SK-N-SH (cell line): ENCODE data around the gene DCP1B. TPM values are rescaled to one million over a fixed set of nuclear protein-coding genes. Genes with fewer than 3 reads are reported as not detected.

ENCODE experiments used
- CTCF ChIA-PET: fragments of 300-600, 350-600 bp; formaldehyde crosslinking; extraction: SDS; loops from one replicate; lab custom pipeline; 2021; lab: Yijun Ruan, JAX
- POLR2A ChIA-PET: fragments of 350-600 bp; sonication (Branson Sonifier 250); formaldehyde crosslinking; extraction: SDS; loops from one replicate; lab custom pipeline; 2020; ENCODE audit warnings: antibody characterized with exemption, inconsistent platforms; lab: Yijun Ruan, JAX
- DNase-seq: peaks from one replicate; pipeline ENCODE4 v3.0.0; 2012
- H2AFZ ChIP-seq: fragments of 200-600 bp; sonication (generic); 2 replicates; pipeline ENCODE4 v1.8.1; 2016; ENCODE audit warnings: antibody characterized with exemption, mild to moderate bottlenecking, low read depth
- H3F3A ChIP-seq: fragments of 200-600 bp; sonication (generic); replicated peaks from 2 replicates; pipeline ENCODE3; 2016; ENCODE audit warnings: antibody characterized with exemption, mild to moderate bottlenecking; ENCODE audit not compliant: insufficient read depth
- H3K27ac ChIP-seq, 2 experiments: fragments of 200-500 bp in 1 of 2; fragments of 200-600 bp in 1 of 2; sonication (Bioruptor generic) in 1 of 2; sonication (generic), shearing (Covaris generic) in 1 of 2; 2 replicates each; pipeline versions ENCODE4 v1.5.1 to v1.6.1; 2014 to 2016; ENCODE audit warnings: low read depth in 2 of 2, inconsistent platforms in 1 of 2, low read length in 1 of 2, mild to moderate bottlenecking in 1 of 2, mixed read lengths in 1 of 2
- H3K27me3 ChIP-seq: fragments of 200-600 bp; sonication (generic), shearing (Covaris generic); 2 replicates; pipeline ENCODE4 v1.6.1; 2016; ENCODE audit warnings: mixed run types; ENCODE audit not compliant: insufficient read depth
- H3K36me3 ChIP-seq, 2 experiments: fragments of 200-500 bp in 1 of 2; fragments of 200-600 bp in 1 of 2; sonication (Bioruptor generic) in 1 of 2; sonication (generic) in 1 of 2; replicated peaks in 1 of 2; 2 replicates each; pipeline versions ENCODE3 to v1.5.1; 2014 to 2016; ENCODE audit warnings: low read length in 1 of 2, mild to moderate bottlenecking in 1 of 2; ENCODE audit not compliant: insufficient read depth in 2 of 2, control insufficient read depth in 1 of 2
- H3K4me1 ChIP-seq, 2 experiments: fragments of 200-500 bp in 1 of 2; fragments of 200-600 bp in 1 of 2; sonication (Bioruptor generic) in 1 of 2; sonication (generic), shearing (Covaris generic) in 1 of 2; 2 replicates each; pipeline versions ENCODE4 v1.5.1 to v1.6.1; 2014 to 2016; ENCODE audit warnings: low read depth in 1 of 2, low read length in 1 of 2, mixed run types in 1 of 2; ENCODE audit not compliant: insufficient read depth in 2 of 2, control insufficient read depth in 1 of 2
- H3K4me2 ChIP-seq: fragments of 200-600 bp; sonication (generic), shearing (Covaris generic); 2 replicates; pipeline ENCODE4 v1.6.1; 2017; ENCODE audit warnings: mixed run types
- H3K4me3 ChIP-seq, 2 experiments: fragments of 200-500 bp in 1 of 2; fragments of 200-600 bp in 1 of 2; sonication (Bioruptor generic) in 1 of 2; sonication (generic), shearing (Covaris generic) in 1 of 2; 2 replicates each; pipeline versions ENCODE4 v1.5.1 to v1.8.1; 2014 to 2016; ENCODE audit warnings: low read depth in 2 of 2, inconsistent platforms in 1 of 2, low read length in 1 of 2, mild to moderate bottlenecking in 1 of 2, mixed read lengths in 1 of 2, moderate library complexity in 1 of 2
- H3K79me2 ChIP-seq: fragments of 200-600 bp; sonication (generic); 2 replicates; pipeline ENCODE4 v1.8.1; 2017; ENCODE audit warnings: mild to moderate bottlenecking; ENCODE audit not compliant: insufficient read depth
- H3K9ac ChIP-seq: fragments of 200-600 bp; sonication (generic); 2 replicates; pipeline ENCODE4 v1.6.1; 2017; ENCODE audit warnings: mixed run types
- H3K9me2 ChIP-seq: fragments of 200-600 bp; sonication (generic); 2 replicates; pipeline ENCODE4 v1.6.1; 2017; ENCODE audit warnings: mixed run types
- H3K9me3 ChIP-seq: fragments of 200-600 bp; sonication (generic); 2 replicates; pipeline ENCODE4 v1.6.1; 2017; ENCODE audit warnings: mixed run types, mild to moderate bottlenecking, moderate library complexity
- H4K20me1 ChIP-seq: fragments of 200-600 bp; sonication (generic); 2 replicates; pipeline ENCODE4 v1.6.1; 2017; ENCODE audit warnings: mild to moderate bottlenecking, mixed run types; ENCODE audit not compliant: insufficient read depth
- ELF1 ChIP-seq: IDR thresholded peaks from 2 replicates; pipeline ENCODE4 v1.4.0; 2012
- EZH2phosphoT487 ChIP-seq: fragments of 200-600 bp; sonication (generic); IDR thresholded peaks from 2 replicates; pipeline ENCODE4 v1.6.1; 2017; ENCODE audit warnings: low read depth, mixed run types, mild to moderate bottlenecking, antibody characterized with exemption, moderate library complexity, borderline replicate concordance
- FOSL2 ChIP-seq: IDR thresholded peaks from 2 replicates; pipeline ENCODE4 v1.4.0; 2012; ENCODE audit warnings: low read depth, mild to moderate bottlenecking, moderate library complexity, borderline replicate concordance
- GABPA ChIP-seq: IDR thresholded peaks from 2 replicates; pipeline ENCODE4 v1.4.0; 2012; ENCODE audit warnings: low read depth, mild to moderate bottlenecking
- JUND ChIP-seq: IDR thresholded peaks from 2 replicates; pipeline ENCODE4 v1.4.0; 2012
- MEF2A ChIP-seq: IDR thresholded peaks from 2 replicates; pipeline ENCODE4 v1.4.0; 2012; ENCODE audit warnings: low read depth, borderline replicate concordance
- MXI1 ChIP-seq: IDR thresholded peaks from 2 replicates; pipeline ENCODE4 v1.6.1; 2012; ENCODE audit warnings: mild to moderate bottlenecking, low read depth, low read length, improper control_type of control experiment
- RFX5 ChIP-seq: IDR thresholded peaks from 2 replicates; pipeline ENCODE4 v1.6.1; 2012; ENCODE audit warnings: mild to moderate bottlenecking, improper control_type of control experiment, low read length
- RXRA ChIP-seq: IDR thresholded peaks from 2 replicates; pipeline ENCODE4 v1.4.0; 2012; ENCODE audit warnings: low read depth, mild to moderate bottlenecking, borderline replicate concordance
- YY1 ChIP-seq: IDR thresholded peaks from 2 replicates; pipeline ENCODE4 v1.4.0; 2012; ENCODE audit warnings: low read depth, mild to moderate bottlenecking
- WGBS: methylation state at CpG from one replicate; pipeline ENCODE4 v1.1.6; 2017; ENCODE audit warnings: low lambda C conversion rate; 5-methylcytosine and 5-hydroxymethylcytosine counted together
- polyA plus RNA-seq, 3 experiments: library from polyadenylated mRNA; depleted of rRNA; stranded (reverse); fragments of >200 nt; gene quantifications; 2 replicates each; pipeline ENCODE4 v1.2.3, GENCODE V29; 2012
- TF ChIP-seq, protein P1 (sequence below): IDR thresholded peaks from 2 replicates; pipeline ENCODE4; 2012
- TF ChIP-seq, protein P2 (sequence below): fragments of 150-350 bp; IDR thresholded peaks from 2 replicates; pipeline ENCODE4 v1.6.1; 2016; ENCODE audit warnings: mild to moderate bottlenecking, low read depth, low read length
- TF ChIP-seq, protein P3 (sequence below): IDR thresholded peaks from 2 replicates; pipeline ENCODE4 v1.4.0; 2012; ENCODE audit warnings: low read depth, borderline replicate concordance
- TF ChIP-seq, protein P4 (sequence below): IDR thresholded peaks from 2 replicates; pipeline ENCODE4 v1.4.0; 2012; ENCODE audit warnings: low read depth, borderline replicate concordance

Gene DCP1B
- polyA plus RNA-seq, 1 of the 3 experiments (the other 2 are of a cell fraction), result 18.8 TPM

DNA sequence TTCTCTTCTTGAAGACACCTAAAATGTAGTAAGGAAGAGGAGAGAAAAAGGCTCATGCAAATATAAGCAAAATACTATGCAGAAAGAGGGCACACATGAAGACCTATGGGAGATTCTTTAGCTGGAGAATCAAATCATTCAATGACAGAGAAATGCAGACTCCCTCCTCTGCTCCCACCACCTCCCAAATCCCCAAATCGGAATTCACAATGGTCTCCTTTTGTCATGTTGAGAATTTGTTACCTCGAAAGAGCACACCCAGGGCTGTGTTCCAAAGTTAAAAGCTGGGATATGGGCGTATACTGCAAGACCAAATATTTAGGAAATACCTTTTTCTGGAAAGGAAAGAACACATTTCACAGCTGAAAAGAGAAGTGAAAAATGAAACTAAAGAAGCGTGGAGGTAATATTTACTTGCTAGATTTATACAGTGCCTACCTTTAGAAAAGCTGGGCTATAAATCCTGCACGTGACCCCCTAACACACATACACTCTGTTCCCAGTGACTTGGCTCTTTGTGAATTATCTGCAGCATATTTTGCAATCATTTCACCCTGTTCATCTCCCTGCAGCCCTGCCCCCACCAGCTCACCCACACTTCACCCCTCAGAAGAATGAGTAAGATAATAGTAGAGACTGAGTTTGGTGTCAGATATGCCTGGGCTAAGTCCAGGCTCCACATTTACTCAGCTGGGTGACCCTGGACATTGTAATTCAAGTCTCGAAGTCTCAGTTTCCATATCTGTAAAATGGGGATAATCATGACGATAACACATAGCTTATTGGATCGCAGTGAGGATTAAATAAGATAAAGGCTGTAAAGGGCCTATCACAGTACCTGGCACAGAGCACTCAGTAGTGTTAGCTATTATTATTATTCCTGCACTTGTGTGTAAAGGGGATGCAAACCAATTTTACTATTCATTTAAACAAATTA lies 45.6 kb upstream of the DCP1B start:
- no peaks in the 10 kb centered on the region for H3K9me2 ChIP-seq
- ChIA-PET POLR2A (no interaction called here), CTCF (interaction anchor here (0.7 to 2.6 kb wide), 7 partner anchors 10 to 534 kb away, joined by 3 to 11 read pairs (median 4); no protein-coding TSS in a partner anchor)
- H3K27me3 ChIP-seq, result peaks cover 5% of the 10 kb centered on the region; the same call in 1 of the 2 replicates
- DNase-seq, result no peak
- no peaks in the 10 kb centered on the region for H4K20me1 ChIP-seq
- no peaks in the 10 kb centered on the region for H3K9me3 ChIP-seq
- H3K4me2 ChIP-seq, result no peak overlapping the region
- 71% methylated on average over 8 of the region's 8 CpGs for WGBS
- H2AFZ ChIP-seq, result no peak overlapping the region
- H3F3A ChIP-seq, result no peaks in the 10 kb centered on the region
- no peaks in the 10 kb centered on the region for H3K36me3 ChIP-seq
- TF ChIP-seq, protein P1, sequence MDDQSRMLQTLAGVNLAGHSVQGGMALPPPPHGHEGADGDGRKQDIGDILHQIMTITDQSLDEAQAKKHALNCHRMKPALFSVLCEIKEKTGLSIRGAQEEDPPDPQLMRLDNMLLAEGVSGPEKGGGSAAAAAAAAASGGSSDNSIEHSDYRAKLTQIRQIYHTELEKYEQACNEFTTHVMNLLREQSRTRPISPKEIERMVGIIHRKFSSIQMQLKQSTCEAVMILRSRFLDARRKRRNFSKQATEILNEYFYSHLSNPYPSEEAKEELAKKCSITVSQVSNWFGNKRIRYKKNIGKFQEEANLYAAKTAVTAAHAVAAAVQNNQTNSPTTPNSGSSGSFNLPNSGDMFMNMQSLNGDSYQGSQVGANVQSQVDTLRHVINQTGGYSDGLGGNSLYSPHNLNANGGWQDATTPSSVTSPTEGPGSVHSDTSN, result no peak
- TF ChIP-seq RXRA, result no peak
- no peak for TF ChIP-seq MXI1
- TF ChIP-seq, protein P2, sequence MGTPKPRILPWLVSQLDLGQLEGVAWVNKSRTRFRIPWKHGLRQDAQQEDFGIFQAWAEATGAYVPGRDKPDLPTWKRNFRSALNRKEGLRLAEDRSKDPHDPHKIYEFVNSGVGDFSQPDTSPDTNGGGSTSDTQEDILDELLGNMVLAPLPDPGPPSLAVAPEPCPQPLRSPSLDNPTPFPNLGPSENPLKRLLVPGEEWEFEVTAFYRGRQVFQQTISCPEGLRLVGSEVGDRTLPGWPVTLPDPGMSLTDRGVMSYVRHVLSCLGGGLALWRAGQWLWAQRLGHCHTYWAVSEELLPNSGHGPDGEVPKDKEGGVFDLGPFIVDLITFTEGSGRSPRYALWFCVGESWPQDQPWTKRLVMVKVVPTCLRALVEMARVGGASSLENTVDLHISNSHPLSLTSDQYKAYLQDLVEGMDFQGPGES, result no peak
- no peak for TF ChIP-seq JUND
- no peak for TF ChIP-seq ELF1
- no peak for TF ChIP-seq MEF2A
- TF ChIP-seq, protein P3, sequence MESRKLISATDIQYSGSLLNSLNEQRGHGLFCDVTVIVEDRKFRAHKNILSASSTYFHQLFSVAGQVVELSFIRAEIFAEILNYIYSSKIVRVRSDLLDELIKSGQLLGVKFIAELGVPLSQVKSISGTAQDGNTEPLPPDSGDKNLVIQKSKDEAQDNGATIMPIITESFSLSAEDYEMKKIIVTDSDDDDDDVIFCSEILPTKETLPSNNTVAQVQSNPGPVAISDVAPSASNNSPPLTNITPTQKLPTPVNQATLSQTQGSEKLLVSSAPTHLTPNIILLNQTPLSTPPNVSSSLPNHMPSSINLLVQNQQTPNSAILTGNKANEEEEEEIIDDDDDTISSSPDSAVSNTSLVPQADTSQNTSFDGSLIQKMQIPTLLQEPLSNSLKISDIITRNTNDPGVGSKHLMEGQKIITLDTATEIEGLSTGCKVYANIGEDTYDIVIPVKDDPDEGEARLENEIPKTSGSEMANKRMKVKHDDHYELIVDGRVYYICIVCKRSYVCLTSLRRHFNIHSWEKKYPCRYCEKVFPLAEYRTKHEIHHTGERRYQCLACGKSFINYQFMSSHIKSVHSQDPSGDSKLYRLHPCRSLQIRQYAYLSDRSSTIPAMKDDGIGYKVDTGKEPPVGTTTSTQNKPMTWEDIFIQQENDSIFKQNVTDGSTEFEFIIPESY, result no peak
- TF ChIP-seq GABPA, result no peak
- H3K79me2 ChIP-seq, result 0 out of 2 replicates have a peak, but pooled peaks cover 4% of the 10 kb centered on the region
- no peak overlapping the region for H3K27ac ChIP-seq
- no peak overlapping the region for H3K9ac ChIP-seq
- no peak overlapping the region for H3K4me3 ChIP-seq
- peaks cover 0 to 18% of the 10 kb centered on the region in 2 experiments; a peak in 1 of 4 replicates for H3K4me1 ChIP-seq

DNA sequence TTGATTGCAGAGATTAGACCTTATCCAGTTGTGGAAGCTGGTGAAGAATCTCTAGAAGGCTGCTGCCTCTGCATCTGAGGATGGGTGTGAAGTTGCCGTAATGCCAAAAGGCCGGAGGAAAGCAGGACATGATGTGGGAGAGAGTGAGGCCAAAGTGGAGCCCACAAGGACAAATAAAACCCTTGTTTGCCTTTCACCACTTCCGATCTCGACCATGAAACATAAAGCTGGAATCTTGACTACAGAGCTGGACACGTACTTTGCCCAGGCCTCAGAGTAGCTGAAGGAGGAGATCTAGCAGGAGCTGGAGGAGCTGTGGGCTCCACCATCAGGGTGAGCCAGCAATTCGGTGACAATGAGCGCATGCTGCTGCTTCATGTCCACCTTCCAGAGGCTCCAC lies 43.5 kb upstream of the DCP1B start:
- POLR2A ChIA-PET, result interaction anchor here (0.5 kb wide), 1 partner anchor 16 kb away, joined by 4 read pairs; no protein-coding TSS in a partner anchor
- Histone ChIP-seq H3K9ac (no peak overlapping the region), H3K27me3 (peaks cover 5% of the 10 kb centered on the region; the same call in 1 of the 2 replicates), H3K9me3 (no peaks in the 10 kb centered on the region), H3K36me3 (no peaks in the 10 kb centered on the region), H4K20me1 (no peaks in the 10 kb centered on the region), H3K4me2 (no peak overlapping the region), H3K9me2 (no peaks in the 10 kb centered on the region), H3K4me1 (peaks cover 0 to 10% of the 10 kb centered on the region in 2 experiments; a peak in 1 of 4 replicates), H3K4me3 (no peak overlapping the region), H3K79me2 (no peaks in the 10 kb centered on the region), H3K27ac (no peak overlapping the region), H3F3A (no peaks in the 10 kb centered on the region), H2AFZ (no peak overlapping the region)
- TF ChIP-seq EZH2phosphoT487 (no peak), FOSL2 (no peak), RFX5 (no peak), YY1 (no peak)
- TF ChIP-seq, protein P4, sequence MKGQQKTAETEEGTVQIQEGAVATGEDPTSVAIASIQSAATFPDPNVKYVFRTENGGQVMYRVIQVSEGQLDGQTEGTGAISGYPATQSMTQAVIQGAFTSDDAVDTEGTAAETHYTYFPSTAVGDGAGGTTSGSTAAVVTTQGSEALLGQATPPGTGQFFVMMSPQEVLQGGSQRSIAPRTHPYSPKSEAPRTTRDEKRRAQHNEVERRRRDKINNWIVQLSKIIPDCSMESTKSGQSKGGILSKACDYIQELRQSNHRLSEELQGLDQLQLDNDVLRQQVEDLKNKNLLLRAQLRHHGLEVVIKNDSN, result no peak
- WGBS, result 53% methylated on average over 7 of the region's 7 CpGs
- no peak for DNase-seq
- CTCF ChIA-PET, result interaction anchor here (0.7 to 2.5 kb wide), 5 partner anchors 13 to 535 kb away, joined by 3 to 10 read pairs (median 7); no protein-coding TSS in a partner anchor
